Activated CD4-positive, alpha-beta memory T cell treated with anti-CD3 and anti-CD28 coated beads for 36 hours (primary cell): ENCODE data around the gene SEMA3D. TPM values are rescaled to one million over a fixed set of nuclear protein-coding genes. Genes with fewer than 3 reads are reported as not detected.

Experiments
- CTCF ChIA-PET: fragments of 350-600 bp; sonication (Branson Sonifier 250); formaldehyde crosslinking; loops from one replicate; lab custom pipeline; 2021; ENCODE audit warnings: antibody characterized with exemption, inconsistent platforms; lab: Charles Lee
- POLR2A ChIA-PET: fragments of 350-600 bp; sonication (Branson Sonifier 250); formaldehyde crosslinking; loops from one replicate; lab custom pipeline; 2021; ENCODE audit warnings: antibody characterized with exemption; lab: Charles Lee
- DNase-seq: peaks from one replicate; pipeline ENCODE4 v3.0.0-alpha.2; 2020
- H3K27ac Mint-ChIP-seq: one replicate; pipeline ENCODE4 v1.8.0; 2021; ENCODE audit warnings: mixed read lengths
- H3K27me3 Mint-ChIP-seq: one replicate; pipeline ENCODE4 v1.8.0; 2021; ENCODE audit warnings: mixed read lengths
- H3K36me3 Mint-ChIP-seq: one replicate; pipeline ENCODE4 v1.8.0; 2021; ENCODE audit warnings: mixed read lengths
- H3K4me1 Mint-ChIP-seq: one replicate; pipeline ENCODE4 v1.8.0; 2021; ENCODE audit warnings: low read depth, mixed read lengths
- H3K4me3 Mint-ChIP-seq: one replicate; pipeline ENCODE4 v1.8.0; 2021; ENCODE audit warnings: mild to moderate bottlenecking, mixed read lengths
- H3K9me3 Mint-ChIP-seq: one replicate; pipeline ENCODE4 v1.8.0; 2021; ENCODE audit warnings: mixed read lengths
- intact Hi-C: fragments of 100-400 bp; cut with micrococcal nuclease; formaldehyde crosslinking; loops from one replicate; pipeline ENCODE4 v1.15.1; 2023
- total RNA-seq, 2 experiments: library from RNA; stranded (reverse); gene quantifications; one replicate each; pipeline ENCODE4 v1.2.3, GENCODE V29; 2021

SEMA3D gene
- total RNA-seq, 2 experiments from 2014 or later: not detected

DNA sequence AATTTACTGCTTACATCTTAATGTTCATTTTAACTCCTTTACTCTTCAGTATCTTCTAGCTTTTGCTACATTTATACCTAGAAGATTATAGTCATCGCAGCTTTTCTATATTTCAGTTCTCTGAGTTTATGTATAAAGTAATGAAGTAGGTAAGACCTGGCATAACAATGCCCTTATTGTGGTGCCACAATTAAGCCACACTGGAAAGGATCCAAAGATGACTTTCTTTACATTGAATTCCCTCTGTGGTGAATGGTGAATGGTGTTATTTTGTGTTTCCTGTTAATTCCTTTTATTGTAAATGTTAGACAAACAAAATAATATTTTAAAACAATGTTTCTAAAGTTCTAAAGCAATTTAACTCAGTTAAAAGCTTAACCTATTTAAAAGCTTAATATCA, 36.2 kb downstream of the SEMA3D start:
- CTCF ChIA-PET: no interaction called here

GRCh38 chr7:85144771-85145170, 42.1 kb downstream of the SEMA3D start:
- H3K4me3 Mint-ChIP-seq: no peak overlapping the region
- POLR2A ChIA-PET: no interaction called here
- no peaks in the 10 kb centered on the region for H3K36me3 Mint-ChIP-seq
- no peak overlapping the region for H3K27ac Mint-ChIP-seq
- H3K4me1 Mint-ChIP-seq: no peaks in the 10 kb centered on the region
- no peaks in the 10 kb centered on the region for H3K27me3 Mint-ChIP-seq
- H3K9me3 Mint-ChIP-seq: no peaks in the 10 kb centered on the region
- CTCF ChIA-PET: no interaction called here
- DNase-seq: no peak
- intact Hi-C loops: no loop called here

More for the DNA sequence above, 36.2 kb downstream of the SEMA3D start:
- Mint-ChIP-seq H3K27ac (no peak overlapping the region), H3K27me3 (no peaks in the 10 kb centered on the region), H3K9me3 (no peaks in the 10 kb centered on the region), H3K4me3 (no peak overlapping the region), H3K4me1 (no peaks in the 10 kb centered on the region), H3K36me3 (no peaks in the 10 kb centered on the region)
- POLR2A ChIA-PET: no interaction called here
- DNase-seq: no peak
- intact Hi-C loops: no loop called here

DNA sequence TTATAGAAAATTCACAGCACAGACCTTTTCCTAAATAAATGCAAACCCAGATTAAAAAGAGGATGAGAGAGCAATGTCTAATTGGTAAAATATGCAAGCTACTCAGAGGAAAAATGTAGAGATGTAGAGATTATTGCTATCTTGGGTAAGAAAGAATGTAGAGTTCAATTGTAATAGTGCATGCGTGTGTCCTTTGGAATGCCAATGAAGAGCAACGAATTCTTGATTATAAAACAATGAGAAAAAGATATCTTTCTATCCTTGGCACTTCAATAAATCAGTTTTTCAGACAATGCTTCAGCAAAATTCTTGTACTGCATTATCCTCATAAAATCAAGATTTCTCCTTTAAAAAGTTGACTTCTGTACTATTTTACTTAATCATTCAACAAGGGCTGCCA, 50.9 kb downstream of the SEMA3D start:
- no peaks in the 10 kb centered on the region for H3K27me3 Mint-ChIP-seq
- H3K4me3 Mint-ChIP-seq: no peak overlapping the region
- H3K36me3 Mint-ChIP-seq: no peaks in the 10 kb centered on the region
- DNase-seq: no peak
- intact Hi-C loops: no loop called here
- H3K27ac Mint-ChIP-seq: no peak overlapping the region
- ChIA-PET POLR2A (no interaction called here), CTCF (no interaction called here)
- no peaks in the 10 kb centered on the region for H3K9me3 Mint-ChIP-seq
- no peaks in the 10 kb centered on the region for H3K4me1 Mint-ChIP-seq

- Mint-ChIP-seq H3K36me3 (no peaks in the 10 kb centered on the region), H3K4me3 (no peak overlapping the region), H3K4me1 (no peaks in the 10 kb centered on the region), H3K27me3 (no peaks in the 10 kb centered on the region), H3K9me3 (no peaks in the 10 kb centered on the region), H3K27ac (no peak overlapping the region)
- no peak for DNase-seq
- ChIA-PET POLR2A (no interaction called here), CTCF (no interaction called here)
- intact Hi-C loops: no loop called here
Measured at GRCh38 chr7:85133560-85133959, 53.3 kb downstream of the SEMA3D start.

GRCh38 chr7:85133006-85133405, 53.9 kb downstream of the SEMA3D start:
- intact Hi-C loops: no loop called here

GRCh38 chr7:85130702-85131101, 56.2 kb downstream of the SEMA3D start:
- H3K9me3 Mint-ChIP-seq: no peaks in the 10 kb centered on the region
- H3K4me3 Mint-ChIP-seq: no peak overlapping the region
- ChIA-PET POLR2A (no interaction called here), CTCF (no interaction called here)
- intact Hi-C loops: no loop called here
- no peak for DNase-seq
- no peaks in the 10 kb centered on the region for H3K36me3 Mint-ChIP-seq
- no peaks in the 10 kb centered on the region for H3K27me3 Mint-ChIP-seq
- no peak overlapping the region for H3K27ac Mint-ChIP-seq
- H3K4me1 Mint-ChIP-seq: no peaks in the 10 kb centered on the region

More at GRCh38 chr7:85133006-85133405, 53.9 kb downstream of the SEMA3D start:
- POLR2A ChIA-PET: no interaction called here
- Mint-ChIP-seq H3K27ac (no peak overlapping the region), H3K4me1 (no peaks in the 10 kb centered on the region), H3K4me3 (no peak overlapping the region), H3K36me3 (no peaks in the 10 kb centered on the region), H3K27me3 (no peaks in the 10 kb centered on the region), H3K9me3 (no peaks in the 10 kb centered on the region)
- no peak for DNase-seq
- CTCF ChIA-PET: no interaction called here

- no peak for DNase-seq
- intact Hi-C loops: no loop called here
- no peaks in the 10 kb centered on the region for H3K4me1 Mint-ChIP-seq
- no peaks in the 10 kb centered on the region for H3K27me3 Mint-ChIP-seq
- no peak overlapping the region for H3K27ac Mint-ChIP-seq
- ChIA-PET CTCF (no interaction called here), POLR2A (no interaction called here)
- H3K9me3 Mint-ChIP-seq: no peaks in the 10 kb centered on the region
- H3K36me3 Mint-ChIP-seq: no peaks in the 10 kb centered on the region
- no peak overlapping the region for H3K4me3 Mint-ChIP-seq
Measured at GRCh38 chr7:85126383-85126782, 60.5 kb downstream of the SEMA3D start.

DNA sequence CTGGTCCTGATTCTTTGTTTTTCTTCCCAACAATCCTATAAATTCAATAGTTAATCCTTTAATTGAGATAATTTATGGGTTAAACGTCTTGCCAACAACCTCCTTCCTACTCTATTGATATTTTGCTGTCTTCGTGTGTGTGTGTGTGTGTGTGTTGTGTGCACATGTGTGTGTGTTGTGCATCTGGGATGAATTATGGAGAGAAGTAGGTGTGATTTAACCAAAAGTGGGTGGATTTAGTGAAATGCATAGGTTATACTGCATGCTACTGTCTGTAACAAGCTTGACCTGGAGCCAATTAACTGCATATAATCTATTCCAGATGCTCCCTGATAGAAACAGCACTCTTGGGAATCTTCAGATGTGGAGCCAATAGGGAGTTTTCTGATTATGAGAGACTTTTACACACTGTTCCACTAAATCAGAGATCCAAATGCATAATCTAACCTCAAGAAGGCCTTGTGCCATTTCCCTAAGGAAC, 61.2 kb downstream of the SEMA3D start:
- Mint-ChIP-seq H3K27ac (no peak overlapping the region), H3K9me3 (no peaks in the 10 kb centered on the region), H3K36me3 (no peaks in the 10 kb centered on the region), H3K27me3 (no peaks in the 10 kb centered on the region), H3K4me1 (no peaks in the 10 kb centered on the region), H3K4me3 (no peak overlapping the region)
- intact Hi-C loops: no loop called here
- DNase-seq: no peak
- POLR2A ChIA-PET: no interaction called here
- CTCF ChIA-PET: no interaction called here

GRCh38 chr7:85125176-85125575, 61.7 kb downstream of the SEMA3D start:
- Mint-ChIP-seq H3K9me3 (no peaks in the 10 kb centered on the region), H3K4me1 (no peaks in the 10 kb centered on the region), H3K27me3 (no peaks in the 10 kb centered on the region), H3K27ac (no peak overlapping the region), H3K4me3 (no peak overlapping the region), H3K36me3 (no peaks in the 10 kb centered on the region)
- no peak for DNase-seq
- POLR2A ChIA-PET: no interaction called here
- intact Hi-C loops: no loop called here
- CTCF ChIA-PET: no interaction called here

DNA sequence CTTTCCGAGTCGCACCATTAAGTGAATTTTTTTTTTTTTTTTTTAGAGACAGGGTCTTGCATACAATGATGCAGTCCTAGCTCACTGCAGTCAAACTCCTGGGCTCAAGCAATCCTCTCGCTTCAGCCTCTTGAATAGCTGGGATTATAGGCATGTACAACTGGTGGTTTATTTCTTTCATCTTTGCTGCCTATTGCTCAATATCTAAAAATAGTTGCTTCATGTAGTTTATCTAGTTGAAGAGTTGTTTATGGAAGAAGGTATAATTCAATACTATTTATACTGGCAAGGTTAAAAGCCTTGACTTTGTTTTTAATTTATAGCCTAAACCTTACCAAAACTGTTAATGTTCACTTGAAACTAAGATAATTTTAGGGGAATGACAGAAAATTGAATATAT, 66.9 kb downstream of the SEMA3D start:
- no peaks in the 10 kb centered on the region for H3K27me3 Mint-ChIP-seq
- no peaks in the 10 kb centered on the region for H3K36me3 Mint-ChIP-seq
- no peak overlapping the region for H3K4me3 Mint-ChIP-seq
- ChIA-PET POLR2A (no interaction called here), CTCF (no interaction called here)
- no peaks in the 10 kb centered on the region for H3K9me3 Mint-ChIP-seq
- no peak for DNase-seq
- H3K4me1 Mint-ChIP-seq: no peaks in the 10 kb centered on the region
- H3K27ac Mint-ChIP-seq: no peak overlapping the region
- intact Hi-C loops: no loop called here

- Mint-ChIP-seq H3K27ac (no peak overlapping the region), H3K36me3 (no peaks in the 10 kb centered on the region), H3K4me3 (no peak overlapping the region), H3K4me1 (no peaks in the 10 kb centered on the region), H3K9me3 (no peaks in the 10 kb centered on the region), H3K27me3 (no peaks in the 10 kb centered on the region)
- intact Hi-C loops: no loop called here
- ChIA-PET CTCF (no interaction called here), POLR2A (no interaction called here)
- DNase-seq: no peak
Measured at GRCh38 chr7:85115862-85116261, 71.0 kb downstream of the SEMA3D start.

GRCh38 chr7:85115006-85115405, 71.8 kb downstream of the SEMA3D start:
- ChIA-PET CTCF (no interaction called here), POLR2A (no interaction called here)
- DNase-seq: no peak
- Mint-ChIP-seq H3K36me3 (no peaks in the 10 kb centered on the region), H3K9me3 (no peaks in the 10 kb centered on the region), H3K27ac (no peak overlapping the region), H3K27me3 (no peaks in the 10 kb centered on the region), H3K4me1 (no peaks in the 10 kb centered on the region), H3K4me3 (no peak overlapping the region)
- intact Hi-C loops: no loop called here

DNA sequence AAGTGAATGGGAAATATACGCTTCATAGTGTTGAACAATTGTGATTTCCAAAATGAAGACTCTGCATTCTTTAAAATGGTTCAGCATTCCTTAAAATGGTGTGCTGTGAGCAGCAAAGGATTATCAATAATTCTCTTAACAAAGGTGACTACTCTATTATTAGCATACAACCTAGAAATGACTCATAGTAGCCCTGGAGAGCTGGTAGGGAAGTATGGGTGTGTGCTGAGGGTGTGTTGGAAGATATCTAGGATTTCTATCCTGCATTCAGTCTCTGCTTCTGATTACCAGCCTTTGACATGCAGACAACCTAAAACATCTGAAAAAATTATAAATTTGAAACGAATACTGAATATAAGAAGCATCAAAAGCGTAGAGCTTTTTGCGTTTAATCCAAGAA, 72.5 kb downstream of the SEMA3D start:
- intact Hi-C loops: no loop called here
- H3K4me1 Mint-ChIP-seq: no peaks in the 10 kb centered on the region

More for the DNA sequence above, 72.5 kb downstream of the SEMA3D start:
- no peak for DNase-seq
- H3K27ac Mint-ChIP-seq: no peak overlapping the region
- H3K9me3 Mint-ChIP-seq: no peaks in the 10 kb centered on the region
- CTCF ChIA-PET: no interaction called here
- no peaks in the 10 kb centered on the region for H3K27me3 Mint-ChIP-seq
- no peak overlapping the region for H3K4me3 Mint-ChIP-seq
- POLR2A ChIA-PET: no interaction called here
- no peaks in the 10 kb centered on the region for H3K36me3 Mint-ChIP-seq
